ENCODE data around the gene EPN2. TPM values are rescaled to one million over a fixed set of nuclear protein-coding genes. Genes with fewer than 3 reads are reported as not detected.

The EPN2 gene
- total and polyA plus RNA-seq, 7 experiments from 2014 or later = 3.9 to 11.5 (median 6.4) TPM

DNA sequence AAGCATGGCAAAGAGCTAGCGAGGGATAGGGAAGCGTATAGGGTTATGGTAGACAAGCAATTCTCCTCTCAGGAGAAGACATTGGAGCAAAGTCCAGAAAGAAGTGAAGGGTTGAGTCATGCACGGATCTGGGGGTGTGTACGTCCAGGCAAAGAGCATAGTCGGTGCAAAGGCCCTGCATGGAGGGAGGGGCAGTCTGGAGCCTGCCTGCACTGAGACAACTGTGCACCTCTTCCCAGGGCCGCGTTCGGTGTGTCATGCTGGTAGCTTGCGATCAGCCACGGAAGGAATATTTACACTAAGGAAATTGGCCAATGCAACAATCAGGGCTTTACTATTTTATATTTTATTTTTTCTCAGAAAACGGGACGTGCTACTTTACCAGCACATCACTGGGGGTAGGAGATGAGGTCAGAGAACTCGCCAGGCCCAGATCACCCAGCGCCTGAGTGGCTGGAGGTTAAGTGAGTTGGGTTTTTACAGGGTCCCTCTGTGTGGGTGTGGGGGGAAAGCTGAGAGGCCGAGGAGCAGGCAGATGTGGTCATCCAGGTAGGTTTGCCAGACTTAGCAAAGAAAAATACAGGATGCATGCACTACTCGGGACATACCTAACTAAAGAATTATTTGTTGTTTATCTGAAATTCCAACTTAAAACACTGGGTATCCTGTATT, 132.1 kb downstream of the EPN2 start:
- ChIA-PET CTCF (interaction anchor here (1.3 kb wide), 1 partner anchor 8 kb away, joined by 4 read pairs; no protein-coding TSS in a partner anchor), POLR2A (interaction anchor here (2.4 kb wide), 1 partner anchor 9 kb away, joined by 19 read pairs; the partner anchor contains the start of gene MAPK7)
- Histone ChIP-seq H3K27me3 (ENCODE audit: control insufficient read depth in 2 of 2, insufficient read depth in 2 of 2, low read length in 2 of 2) (no peaks in the 10 kb centered on the region), H3K9me3 (ENCODE audit: control insufficient read depth in 2 of 3, low read length in 3 of 3) (no peaks in the 10 kb centered on the region), H3K36me3 (ENCODE audit: control insufficient read depth in 2 of 3, insufficient read depth in 3 of 3, low read length in 3 of 3) (no peaks in the 10 kb centered on the region), H3K27ac (ENCODE audit: low read depth, low read length) (no peak overlapping the region), H3K4me1 (ENCODE audit: control insufficient read depth in 2 of 2, insufficient read depth in 2 of 2, low read length in 2 of 2) (peaks cover 25 to 45% of the 10 kb centered on the region in 2 donors), H3K4me3 (ENCODE audit: low read length) (peak overlapping the region; percentile 46)
- intact Hi-C loops (cut with micrococcal nuclease) = no loop called here
- peaks cover 0 to 2% (median 0%) of the 10 kb centered on the region in 11 donors for H3K9me3 Mint-ChIP-seq
- DNase-seq (no peak), ATAC-seq (no peak)
- peaks cover 0 to 5% (median 0%) of the 10 kb centered on the region in 5 donors for H3K27me3 Mint-ChIP-seq
- H3K4me1 Mint-ChIP-seq = peaks cover 14 to 57% (median 32%) of the 10 kb centered on the region in 7 donors
- H3K36me3 Mint-ChIP-seq = peaks cover 0 to 8% (median 0%) of the 10 kb centered on the region in 5 donors
- H3K27ac Mint-ChIP-seq = peak overlapping the region in 6 of 9 donors; percentile 8 to 93 (median 80)
- peak overlapping the region in 8 of 10 donors; percentile 6 to 81 (median 54) for H3K4me3 Mint-ChIP-seq

DNA sequence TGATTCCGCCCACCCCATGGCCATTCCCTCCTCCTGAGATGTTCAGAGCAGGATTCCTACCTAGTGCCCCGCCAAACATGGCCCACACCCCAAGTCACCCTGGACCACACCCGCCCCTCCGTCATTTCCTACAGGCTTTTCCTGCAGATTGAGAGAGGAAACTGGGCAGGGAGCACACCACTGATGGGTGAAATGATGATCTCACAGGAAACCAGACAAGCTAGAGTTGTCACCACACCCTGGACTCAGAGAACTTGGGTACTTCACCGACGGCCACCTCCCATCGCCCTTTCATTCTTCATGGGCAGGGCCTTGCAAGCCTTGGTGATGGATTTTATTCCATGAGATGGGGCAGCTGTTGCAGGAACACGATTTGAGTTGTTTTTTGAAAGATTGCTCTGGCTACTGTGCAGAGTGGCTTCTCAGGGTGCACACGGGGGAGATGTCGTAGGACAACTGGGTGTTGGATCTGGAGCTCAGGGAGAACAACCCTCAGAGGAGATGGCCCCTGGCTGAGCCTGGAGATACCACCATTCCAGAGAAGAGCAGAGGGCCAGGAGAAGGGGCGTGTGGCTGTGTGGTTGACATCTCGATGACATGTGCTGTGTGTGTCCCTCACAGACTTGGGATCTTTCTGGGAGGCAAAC, 132.8 kb downstream of the EPN2 start:
- Histone ChIP-seq H3K36me3 (ENCODE audit: control insufficient read depth in 2 of 3, insufficient read depth in 3 of 3, low read length in 3 of 3) (no peaks in the 10 kb centered on the region), H3K9me3 (ENCODE audit: control insufficient read depth in 2 of 3, low read length in 3 of 3) (no peaks in the 10 kb centered on the region), H3K4me1 (ENCODE audit: control insufficient read depth in 2 of 2, insufficient read depth in 2 of 2, low read length in 2 of 2) (peaks cover 25 to 45% of the 10 kb centered on the region in 2 donors), H3K4me3 (ENCODE audit: low read length) (peak overlapping the region; percentile 46), H3K27me3 (ENCODE audit: control insufficient read depth in 2 of 2, insufficient read depth in 2 of 2, low read length in 2 of 2) (no peaks in the 10 kb centered on the region), H3K27ac (ENCODE audit: low read depth, low read length) (no peak overlapping the region)
- peaks cover 14 to 59% (median 36%) of the 10 kb centered on the region in 7 donors for H3K4me1 Mint-ChIP-seq
- peak in 3 of 9 donors; percentile 21 to 31 (median 30) for DNase-seq
- ChIA-PET POLR2A (interaction anchor here (0.5 to 2.4 kb wide), 2 partner anchors 8 to 497 kb away, joined by 4 to 19 read pairs; partner anchors contain the start of gene MAPK7), CTCF (interaction anchor here (0.5 to 1.3 kb wide), 2 partner anchors 8 to 395 kb away, joined by 3 to 4 read pairs; no protein-coding TSS in a partner anchor)
- H3K4me3 Mint-ChIP-seq = peak overlapping the region; percentile 65 to 89 (median 76)
- H3K27ac Mint-ChIP-seq = peak overlapping the region in 8 of 9 donors; percentile 25 to 93 (median 84)
- H3K9me3 Mint-ChIP-seq = peaks cover 0 to 2% (median 0%) of the 10 kb centered on the region in 11 donors
- intact Hi-C loops (cut with micrococcal nuclease) = loop anchor here in 1 of 2 donors (10.0 kb wide), 1 partner anchor 515 kb away; the partner anchor contains the start of gene PRPSAP2
- peak; percentile 79 for ATAC-seq
- peaks cover 0 to 13% (median 0%) of the 10 kb centered on the region in 5 donors for H3K36me3 Mint-ChIP-seq
- no peaks in the 10 kb centered on the region for H3K27me3 Mint-ChIP-seq

DNA sequence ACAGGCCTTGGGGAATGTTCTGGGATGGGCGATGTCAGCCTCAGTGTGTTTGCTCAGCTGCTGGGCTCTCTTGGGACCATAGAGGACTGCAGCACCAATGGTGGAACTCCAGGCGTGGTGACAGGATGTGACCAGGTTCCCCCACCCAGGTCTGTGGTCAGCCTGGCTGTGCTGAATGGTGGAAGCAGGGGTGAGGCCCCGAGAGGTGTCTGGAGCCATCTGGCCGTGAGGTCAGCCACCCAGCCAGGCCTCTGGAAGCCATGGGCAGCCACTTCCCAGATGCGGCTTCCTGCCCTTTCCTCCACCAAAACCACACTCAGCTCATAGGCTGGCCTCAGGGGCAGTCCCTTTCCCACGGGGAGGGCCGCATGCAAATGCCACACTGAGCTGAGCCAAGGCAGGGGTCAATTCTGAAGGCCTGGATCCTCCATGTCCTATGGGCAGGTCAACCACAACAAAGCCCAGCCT, 133.4 kb downstream of the EPN2 start:
- intact Hi-C loops (cut with micrococcal nuclease) = loop anchor here in 1 of 2 donors (10.0 kb wide), 1 partner anchor 516 kb away; the partner anchor contains the start of gene PRPSAP2
- H3K4me3 ChIP-seq (ENCODE audit: low read length) = peak overlapping the region; percentile 46

DNA sequence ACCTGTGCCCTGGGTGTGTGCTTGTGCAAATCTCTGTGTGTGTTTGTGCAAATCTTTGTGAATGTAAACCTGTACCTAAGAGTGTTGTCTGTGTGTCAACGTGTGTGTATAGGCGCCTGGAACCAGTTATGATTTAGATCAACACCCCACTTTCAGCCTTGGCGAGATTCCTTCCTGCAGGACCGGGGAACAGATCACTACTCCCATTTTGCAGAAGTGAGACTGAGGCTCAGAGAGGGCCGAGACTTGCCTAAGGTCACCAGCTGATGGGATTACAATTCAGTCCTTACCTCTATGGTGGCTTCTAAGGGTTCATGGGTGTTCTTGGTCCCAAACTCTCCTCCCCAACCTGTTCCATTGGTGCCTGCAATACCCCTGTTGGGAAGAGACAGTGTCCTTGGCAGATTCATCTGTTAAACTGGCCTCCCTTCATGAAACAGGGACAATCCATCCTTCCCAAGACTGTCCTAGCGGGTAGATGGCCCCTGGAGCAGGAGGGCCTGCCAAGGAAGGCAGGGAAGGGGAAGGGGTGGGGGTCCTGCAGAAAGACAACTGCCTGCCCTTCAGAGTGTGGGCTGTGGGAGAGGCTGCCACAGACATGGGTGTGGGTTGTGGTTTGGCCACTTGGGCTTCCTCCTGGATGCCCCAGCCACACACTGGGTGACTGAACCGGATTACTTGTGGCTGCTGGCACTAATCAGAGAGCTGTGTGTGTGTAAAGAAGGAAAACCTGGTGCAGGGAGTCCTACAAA, 134.3 kb downstream of the EPN2 start:
- H3K4me3 Mint-ChIP-seq = peak overlapping the region in 5 of 10 donors; percentile 13 to 89 (median 34)
- H3K36me3 Mint-ChIP-seq = peaks cover 0 to 13% (median 0%) of the 10 kb centered on the region in 5 donors
- H3K9me3 Mint-ChIP-seq = peaks cover 0 to 2% (median 0%) of the 10 kb centered on the region in 11 donors
- Histone ChIP-seq H3K27ac (ENCODE audit: low read depth, low read length) (no peak overlapping the region), H3K4me1 (ENCODE audit: control insufficient read depth in 2 of 2, insufficient read depth in 2 of 2, low read length in 2 of 2) (peaks cover 25 to 45% of the 10 kb centered on the region in 2 donors), H3K9me3 (ENCODE audit: control insufficient read depth in 2 of 3, low read length in 3 of 3) (no peaks in the 10 kb centered on the region), H3K27me3 (ENCODE audit: control insufficient read depth in 2 of 2, insufficient read depth in 2 of 2, low read length in 2 of 2) (no peaks in the 10 kb centered on the region), H3K4me3 (ENCODE audit: low read length) (no peak overlapping the region), H3K36me3 (ENCODE audit: control insufficient read depth in 2 of 3, insufficient read depth in 3 of 3, low read length in 3 of 3) (no peaks in the 10 kb centered on the region)
- H3K27ac Mint-ChIP-seq = peak overlapping the region in 2 of 9 donors; percentile 45 to 93
- peaks cover 14 to 59% (median 42%) of the 10 kb centered on the region in 7 donors for H3K4me1 Mint-ChIP-seq
- ChIA-PET POLR2A (no interaction called here), CTCF (interaction anchor here (0.6 to 1.7 kb wide), 2 partner anchors 8 to 389 kb away, joined by 3 to 6 read pairs; partner anchors contain the start of gene B9D1)
- DNase-seq = no peak
- H3K27me3 Mint-ChIP-seq = no peaks in the 10 kb centered on the region
- ATAC-seq = peak; percentile 24
- intact Hi-C loops (cut with micrococcal nuclease) = loop anchor here in 1 of 2 donors (10.0 kb wide), 1 partner anchor 517 kb away; the partner anchor contains the start of gene PRPSAP2

More for the DNA sequence above, 133.4 kb downstream of the EPN2 start:
- Mint-ChIP-seq H3K4me3 (peak overlapping the region in 9 of 10 donors; percentile 65 to 89 (median 75)), H3K36me3 (peaks cover 0 to 13% (median 0%) of the 10 kb centered on the region in 5 donors), H3K9me3 (peaks cover 0 to 2% (median 0%) of the 10 kb centered on the region in 11 donors), H3K27me3 (no peaks in the 10 kb centered on the region), H3K27ac (peak overlapping the region in 6 of 9 donors; percentile 56 to 93 (median 84)), H3K4me1 (peaks cover 14 to 59% (median 36%) of the 10 kb centered on the region in 7 donors)
- ChIA-PET POLR2A (interaction anchor here (0.5 kb wide), 1 partner anchor 497 kb away, joined by 4 read pairs; no protein-coding TSS in a partner anchor), CTCF (interaction anchor here (0.5 kb wide), 1 partner anchor 395 kb away, joined by 3 read pairs; no protein-coding TSS in a partner anchor)
- no peaks in the 10 kb centered on the region for H3K36me3 ChIP-seq (ENCODE audit: control insufficient read depth in 2 of 3, insufficient read depth in 3 of 3, low read length in 3 of 3)
- H3K27me3 ChIP-seq (ENCODE audit: control insufficient read depth in 2 of 2, insufficient read depth in 2 of 2, low read length in 2 of 2) = no peaks in the 10 kb centered on the region
- H3K4me1 ChIP-seq (ENCODE audit: control insufficient read depth in 2 of 2, insufficient read depth in 2 of 2, low read length in 2 of 2) = peaks cover 25 to 45% of the 10 kb centered on the region in 2 donors
- ATAC-seq (peak; percentile 72), DNase-seq (no peak)
- H3K27ac ChIP-seq (ENCODE audit: low read depth, low read length) = no peak overlapping the region
- no peaks in the 10 kb centered on the region for H3K9me3 ChIP-seq (ENCODE audit: control insufficient read depth in 2 of 3, low read length in 3 of 3)

DNA sequence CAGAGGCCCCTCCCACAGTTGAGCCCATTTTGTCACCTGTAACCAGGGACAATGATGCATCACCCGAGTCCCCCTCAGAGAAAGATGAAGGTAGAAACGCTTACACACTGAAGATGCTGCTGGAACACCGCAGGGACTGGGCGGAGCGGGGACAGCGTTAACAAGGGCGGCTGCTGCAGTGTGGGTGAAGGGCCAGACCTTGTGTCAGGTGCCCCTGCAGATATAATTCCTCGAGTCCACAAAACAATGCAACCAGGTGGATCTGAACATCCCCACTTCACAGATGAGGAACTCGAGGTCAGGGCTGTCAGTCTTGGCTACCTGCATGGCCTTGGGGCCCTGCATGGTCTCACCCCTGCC, 134.8 kb downstream of the EPN2 start:
- intact Hi-C loops (cut with micrococcal nuclease) = loop anchor here in 1 of 2 donors (10.0 kb wide), 1 partner anchor 517 kb away; the partner anchor contains the start of gene PRPSAP2
- Histone ChIP-seq H3K27ac (ENCODE audit: low read depth, low read length) (no peak overlapping the region), H3K4me1 (ENCODE audit: control insufficient read depth in 2 of 2, insufficient read depth in 2 of 2, low read length in 2 of 2) (peaks cover 27 to 45% of the 10 kb centered on the region in 2 donors), H3K36me3 (ENCODE audit: control insufficient read depth in 2 of 3, insufficient read depth in 3 of 3, low read length in 3 of 3) (no peaks in the 10 kb centered on the region), H3K9me3 (ENCODE audit: control insufficient read depth in 2 of 3, low read length in 3 of 3) (no peaks in the 10 kb centered on the region), H3K27me3 (ENCODE audit: control insufficient read depth in 2 of 2, insufficient read depth in 2 of 2, low read length in 2 of 2) (no peaks in the 10 kb centered on the region), H3K4me3 (ENCODE audit: low read length) (no peak overlapping the region)
- Mint-ChIP-seq H3K36me3 (peaks cover 0 to 15% (median 0%) of the 10 kb centered on the region in 5 donors), H3K4me1 (peaks cover 18 to 60% (median 47%) of the 10 kb centered on the region in 7 donors), H3K9me3 (peaks cover 0 to 2% (median 0%) of the 10 kb centered on the region in 11 donors), H3K27me3 (no peaks in the 10 kb centered on the region), H3K4me3 (peak overlapping the region in 4 of 10 donors; percentile 4 to 69 (median 10)), H3K27ac (peak overlapping the region in 2 of 9 donors; percentile 45 to 93)
- POLR2A ChIA-PET = no interaction called here
- CTCF ChIA-PET = interaction anchor here (0.6 to 1.7 kb wide), 2 partner anchors 9 to 388 kb away, joined by 3 to 6 read pairs; partner anchors contain the start of gene B9D1
- no peak for DNase-seq
- no peak for ATAC-seq

Data from naive thymus-derived CD4-positive, alpha-beta T cell (primary cell).